OCI-LY7 (cell line): ENCODE measurements around the gene WTAP.

Experiments used
- CTCF ChIP-seq: fragments of 200-600 bp; sonication (generic); conservative IDR thresholded peaks from 2 replicates; pipeline ENCODE4 v1.5.1; 2014; ENCODE audit warnings: mild to moderate bottlenecking, antibody characterized with exemption, low read length, moderate library complexity, mixed read lengths
- EZH2phosphoT487 ChIP-seq: fragments of 200-600 bp; sonication (generic); IDR thresholded peaks from 2 replicates; pipeline ENCODE4 v1.6.1; 2018; ENCODE audit warnings: low read depth, borderline replicate concordance, mild to moderate bottlenecking, mixed run types, antibody characterized with exemption, low read length, moderate library complexity, mixed read lengths

GRCh38 chr6:159742165-159742564, 14.9 kb downstream of the WTAP start:
- no peak for TF ChIP-seq CTCF
- no peak for TF ChIP-seq EZH2phosphoT487
